Kidney glomerular epithelial cell (primary cell): ENCODE results near the gene ABCA10.
"Not testable (repeated sequence)": the region's sequence is repeated elsewhere in the genome, so short reads cannot be mapped to it uniquely, and the experiment has no call there.

Source experiments
- DNase-seq: peaks from one replicate; lab custom pipeline; 2025; lab: John Stamatoyannopoulos, UW

The ABCA10 gene

GRCh38 chr17:69228576-69228975 is at the start of gene ABCA10:
Gene ABCA10 (minus strand): TSS chr17:69228824. CDS start chr17:69225358, 3,466 bp downstream.
- no peak for DNase-seq

GRCh38 chr17:69276279-69276678 is 47.7 kb upstream of the ABCA10 start:
- not testable (repeated sequence) for DNase-seq

GRCh38 chr17:69275751-69276150 is 47.1 kb upstream of the ABCA10 start:
- DNase-seq = no peak

- DNase-seq = no peak
Observed at GRCh38 chr17:69271023-69271422, 42.4 kb upstream of the ABCA10 start.

DNA sequence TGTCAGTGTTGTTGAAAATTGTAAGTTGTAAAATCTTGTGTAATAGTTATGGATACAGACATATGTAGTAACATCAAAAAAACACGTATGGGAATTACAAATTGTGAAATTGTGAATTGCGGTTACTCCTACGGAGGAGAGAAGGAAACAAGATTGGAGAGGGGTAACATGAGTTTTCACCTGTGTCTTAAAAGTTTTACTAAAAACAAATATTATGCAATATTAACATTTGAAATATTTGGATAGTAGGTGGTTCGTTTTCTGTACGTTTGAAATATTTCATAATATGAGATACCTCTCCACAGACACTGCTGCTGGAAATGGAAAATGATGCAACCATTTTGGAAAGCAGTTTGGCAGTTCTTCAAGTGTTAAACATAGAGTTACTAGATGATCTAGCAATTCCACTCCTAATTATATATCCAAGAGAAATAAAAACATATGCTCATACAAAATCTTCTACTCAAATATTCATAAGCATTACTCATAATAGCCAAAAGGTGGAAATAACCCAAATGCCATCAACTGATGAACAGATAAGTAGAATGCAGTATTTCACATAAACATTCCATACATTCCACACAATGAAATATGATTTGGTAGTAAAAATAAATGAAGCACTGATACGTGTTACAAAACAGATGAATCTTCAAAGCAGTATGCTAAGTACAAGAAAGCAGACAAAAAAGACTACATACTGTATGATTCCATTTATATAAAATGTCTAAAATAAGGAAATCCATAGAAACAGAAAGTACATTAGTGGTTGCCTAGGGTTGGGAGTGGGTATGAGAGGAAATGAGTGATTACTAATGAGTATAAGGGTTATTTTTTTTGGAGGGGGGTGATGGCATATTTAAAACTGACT is 40.7 kb upstream of the ABCA10 start:
- no peak for DNase-seq

DNA sequence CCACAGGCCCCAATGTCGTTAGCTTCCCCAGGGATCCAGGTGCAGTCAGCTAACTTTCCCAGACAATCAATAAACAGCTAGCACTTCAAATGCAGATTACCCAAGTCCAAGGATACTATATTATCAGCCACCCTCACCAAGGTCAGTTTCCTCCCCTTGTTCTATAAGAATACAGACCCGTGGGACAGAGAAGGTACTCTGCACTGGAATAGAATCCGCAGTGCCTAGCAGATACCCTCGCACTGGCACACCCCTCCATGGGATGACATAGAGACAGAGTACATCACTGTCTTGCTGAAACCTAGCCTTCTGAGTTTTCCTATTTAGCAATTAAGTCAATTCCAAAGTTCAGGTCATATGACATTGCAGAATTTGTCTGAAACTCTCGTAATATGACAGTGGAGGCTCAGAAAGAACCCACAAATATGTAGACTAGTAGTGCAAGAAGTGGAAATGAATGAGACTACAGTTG is 40.0 kb upstream of the ABCA10 start:
- DNase-seq = no peak

GRCh38 chr17:69267219-69267618 is 38.6 kb upstream of the ABCA10 start:
- DNase-seq = no peak

DNA sequence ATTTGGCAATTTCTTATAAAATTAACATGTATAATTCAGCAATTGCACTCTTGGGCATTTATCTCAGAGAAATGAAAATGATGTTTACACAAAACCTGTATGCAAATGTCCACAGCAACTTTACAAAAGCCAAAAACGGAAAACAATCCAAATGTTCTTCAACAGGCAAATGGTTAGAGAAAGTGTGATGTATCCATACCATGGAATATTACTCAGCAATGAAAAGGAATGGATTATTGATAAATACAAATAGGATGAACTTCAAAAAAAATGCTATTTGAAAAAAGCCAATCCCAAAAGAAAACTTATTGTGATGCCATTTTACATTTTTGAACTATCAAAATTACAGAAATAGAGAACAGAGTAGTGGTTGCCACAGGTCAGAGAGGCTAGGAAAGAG is 37.2 kb upstream of the ABCA10 start:
- DNase-seq = no peak

- no peak for DNase-seq
Observed at GRCh38 chr17:69254187-69254586, 25.6 kb upstream of the ABCA10 start.

DNA sequence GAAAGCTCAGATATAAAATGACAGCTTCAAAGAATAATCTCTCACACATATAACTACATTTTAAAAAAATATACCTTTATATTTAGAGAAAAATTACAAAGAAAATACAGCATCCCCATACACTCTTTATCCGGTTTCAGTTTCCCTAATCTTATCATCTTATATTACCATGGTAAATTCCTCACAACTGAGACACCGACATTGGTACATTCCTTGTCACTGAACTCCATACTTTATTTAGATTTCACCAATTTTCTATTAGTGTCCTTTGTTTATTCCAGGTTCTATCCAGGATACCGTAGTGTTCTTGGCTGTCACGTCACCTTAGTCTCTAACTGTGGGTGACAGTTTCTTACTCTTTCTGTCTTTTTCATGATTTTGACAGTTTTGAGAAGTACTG is 22.0 kb upstream of the ABCA10 start:
- DNase-seq = no peak

GRCh38 chr17:69246726-69247375 is 18.2 kb upstream of the ABCA10 start:
- peak; percentile 3 for DNase-seq

- DNase-seq = no peak
Observed at GRCh38 chr17:69246202-69246601, 17.6 kb upstream of the ABCA10 start.

DNA sequence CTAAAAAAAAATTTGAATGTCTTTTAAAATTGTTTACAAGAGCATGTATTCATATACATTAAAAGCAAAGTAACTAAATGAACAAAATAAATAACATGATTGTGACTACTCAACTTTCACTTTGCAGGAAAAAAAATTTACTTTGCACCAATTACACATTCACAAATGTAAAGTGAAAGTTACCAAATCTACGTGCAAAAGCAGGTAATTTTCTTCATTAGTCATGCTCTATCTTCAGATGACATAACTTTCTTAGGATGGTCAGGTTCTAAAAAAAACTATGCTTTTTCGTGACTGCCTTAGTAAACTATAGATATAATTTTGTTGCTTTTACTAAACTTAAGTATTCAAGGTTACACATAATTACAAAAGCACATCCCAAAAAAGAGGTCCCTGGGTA is 17.0 kb upstream of the ABCA10 start:
- no peak for DNase-seq

DNA sequence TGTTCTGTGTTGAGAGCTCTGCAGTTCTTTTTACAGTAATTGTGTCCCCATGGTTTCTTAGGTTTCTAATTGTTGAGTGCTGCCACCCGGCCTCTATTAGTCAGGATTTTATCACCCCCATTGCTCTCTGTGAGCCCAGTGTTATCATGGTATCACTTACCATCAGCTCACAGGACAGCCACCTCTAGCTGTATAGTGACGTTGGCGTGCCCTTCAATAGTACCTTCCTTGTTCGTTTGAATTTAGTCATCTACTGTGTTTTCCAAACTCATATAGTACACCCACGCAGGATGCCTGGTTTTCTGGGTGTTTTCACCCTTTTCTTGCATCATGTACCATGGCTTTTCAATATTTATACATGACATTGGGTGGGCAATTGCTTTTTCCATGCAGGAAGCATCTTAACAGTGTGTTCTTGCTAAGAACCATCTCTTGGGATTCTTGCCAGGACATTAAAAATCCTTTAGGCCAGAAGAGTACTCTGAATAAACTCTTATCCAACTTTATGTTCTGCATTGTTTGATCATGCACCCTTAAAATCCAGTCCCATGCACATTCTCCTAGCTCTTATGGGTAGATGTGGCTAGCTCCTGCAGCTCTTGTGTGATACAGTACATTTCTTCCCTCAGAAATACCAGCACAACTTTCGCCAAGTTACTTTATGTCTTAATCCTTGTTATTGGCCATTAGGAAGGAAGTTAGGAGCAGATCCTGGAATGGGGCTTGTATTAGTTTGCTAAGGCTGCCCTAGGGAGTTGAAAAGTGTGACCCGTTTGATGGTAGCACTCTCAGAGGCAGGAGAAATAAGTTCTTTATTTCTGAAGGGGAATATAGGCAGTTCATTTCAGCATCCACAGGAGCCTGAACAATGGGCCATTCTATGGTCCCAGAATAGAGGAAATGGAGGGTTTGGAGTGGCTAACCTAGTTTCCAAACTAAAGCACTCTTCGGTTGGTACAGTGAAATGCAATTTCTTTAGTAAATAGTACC is 11.3 kb upstream of the ABCA10 start:
- DNase-seq = no peak

GRCh38 chr17:69236946-69237345 is 8.3 kb upstream of the ABCA10 start:
- DNase-seq = no peak

DNA sequence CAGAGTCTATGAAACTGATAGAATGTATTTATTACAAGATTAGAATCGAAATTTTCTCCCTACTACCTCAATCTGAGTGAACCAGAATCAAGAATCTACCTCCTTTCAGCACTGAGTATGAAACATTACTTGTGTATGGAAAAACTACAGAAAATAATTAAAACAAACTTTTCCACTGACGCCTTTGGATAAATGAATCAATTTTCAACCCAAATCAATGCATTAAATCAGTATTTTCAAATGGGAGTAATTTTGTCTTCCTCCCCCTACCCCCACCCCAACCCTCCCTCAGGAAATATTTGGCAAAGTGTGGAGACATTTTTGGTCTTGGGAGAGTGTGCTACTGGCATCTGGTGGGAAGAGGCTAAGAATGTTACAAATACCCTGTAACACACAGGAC is 7.8 kb upstream of the ABCA10 start:
- DNase-seq = no peak

- peak; percentile 78 for DNase-seq
Observed at GRCh38 chr17:69235338-69236058, 6.9 kb upstream of the ABCA10 start.

DNA sequence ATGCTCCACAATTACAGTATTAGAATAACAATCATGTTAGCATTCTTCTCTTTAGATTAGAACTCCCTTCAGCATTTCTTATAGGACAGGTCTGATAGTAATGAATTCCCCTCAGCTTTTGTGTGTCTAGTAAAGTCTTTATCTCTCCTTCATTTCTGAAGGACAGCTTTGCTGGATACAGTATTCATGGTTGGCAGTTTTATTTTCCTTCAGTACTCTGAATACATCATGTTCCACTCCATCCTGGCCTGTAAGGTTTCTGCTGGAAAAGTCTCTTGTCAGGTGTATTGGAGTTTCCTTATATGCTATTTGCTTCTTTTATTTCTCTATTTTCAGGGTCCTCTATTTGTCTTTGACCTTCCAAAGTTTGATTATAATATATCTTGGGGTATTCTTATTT is 4.0 kb upstream of the ABCA10 start:
- no peak for DNase-seq

- DNase-seq = no peak
Observed at GRCh38 chr17:69231521-69231920, 2.9 kb upstream of the ABCA10 start.

DNA sequence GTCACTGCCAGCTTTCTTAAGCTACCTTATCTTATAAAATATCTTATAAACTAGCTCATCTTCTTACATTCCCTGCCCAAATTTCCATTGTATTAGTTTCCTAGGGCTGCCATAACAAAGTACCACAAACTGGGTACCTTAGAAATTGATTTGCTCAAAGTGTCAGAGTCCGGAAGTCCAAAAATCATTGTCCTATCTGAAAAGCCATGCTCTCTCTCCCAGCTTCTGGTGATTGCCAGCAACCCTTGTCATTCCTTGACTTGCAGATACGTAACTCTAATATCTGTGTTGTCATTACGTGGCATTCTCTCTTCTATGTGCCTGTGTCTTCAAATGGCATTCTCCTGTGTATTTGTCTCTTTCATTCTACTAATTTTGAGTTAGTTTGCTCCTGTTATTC is 2.3 kb upstream of the ABCA10 start:
- DNase-seq = no peak

DNA sequence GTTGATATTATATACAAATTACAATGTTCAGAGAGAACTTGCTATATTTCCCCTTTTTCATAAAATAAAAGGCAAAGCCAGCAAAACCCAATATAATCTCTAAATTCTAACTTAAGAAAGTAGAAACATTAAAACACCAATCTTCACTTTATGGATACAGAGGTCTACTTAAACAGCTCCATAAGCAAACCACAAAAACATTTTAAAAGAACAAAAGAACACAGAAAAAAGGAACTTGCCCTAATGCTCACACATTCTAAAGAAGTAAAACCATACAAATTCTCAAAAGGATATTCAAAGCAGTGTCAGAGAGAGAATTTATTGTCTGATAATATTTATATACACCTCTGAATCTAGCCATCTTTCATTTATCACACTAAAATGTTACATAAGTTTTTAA is 606 bp downstream of the ABCA10 start:
- no peak for DNase-seq

GRCh38 chr17:69227541-69227940 is 1.1 kb downstream of the ABCA10 start:
- DNase-seq = no peak
